Mesangial cell (primary cell): ENCODE data around the gene TMEM247. TPM values are rescaled to one million over a fixed set of nuclear protein-coding genes. Genes with fewer than 3 reads are reported as not detected.

Experiments
- total RNA-seq: library from RNA; depleted of rRNA; stranded (reverse); fragments of >200 nt; gene quantifications from 2 replicates; pipeline ENCODE4 v1.2.3, GENCODE V29; 2015

Gene TMEM247
- total RNA-seq, result not detected in 2 replicates

GRCh38 chr2:46479265-46479664 lies at the start of gene TMEM247:
Gene TMEM247, plus strand, starts transcription at chr2:46479565.

Other genes starting within 250 kb of the TMEM247 start
- 5.7 and 33.5 TPM in 2 replicates for gene EPAS1, start 182.2 kb upstream of the TMEM247 start, total RNA-seq
- 20.9 and 46.3 TPM in 2 replicates for gene RHOQ, start 62.9 kb downstream of the TMEM247 start, total RNA-seq
- gene ATP6V1E2, start 63.0 kb downstream of the TMEM247 start, total RNA-seq, result 3.2 and 4.1 TPM in 2 replicates
- gene PIGF, start 137.5 kb downstream of the TMEM247 start, total RNA-seq, result 12.4 and 17.8 TPM in 2 replicates
- gene CRIPT, start 137.7 kb downstream of the TMEM247 start, total RNA-seq, result 6.7 and 7.3 TPM in 2 replicates
- gene SOCS5, start 219.7 kb downstream of the TMEM247 start, total RNA-seq, result 8.1 and 10.4 TPM in 2 replicates